NK-92 (cell line): ENCODE data around the gene TMEM270.

Experiments
- DNase-seq: peaks from one replicate; lab custom pipeline; 2025; ENCODE audit not compliant: unreplicated experiment; lab: John Stamatoyannopoulos, UW

The TMEM270 gene

GRCh38 chr7:73904219-73905137 is 43.5 kb downstream of the TMEM270 start:
- DNase-seq: no peak

- no peak for DNase-seq
Observed at GRCh38 chr7:73905360-73905759, 44.4 kb downstream of the TMEM270 start.

DNA sequence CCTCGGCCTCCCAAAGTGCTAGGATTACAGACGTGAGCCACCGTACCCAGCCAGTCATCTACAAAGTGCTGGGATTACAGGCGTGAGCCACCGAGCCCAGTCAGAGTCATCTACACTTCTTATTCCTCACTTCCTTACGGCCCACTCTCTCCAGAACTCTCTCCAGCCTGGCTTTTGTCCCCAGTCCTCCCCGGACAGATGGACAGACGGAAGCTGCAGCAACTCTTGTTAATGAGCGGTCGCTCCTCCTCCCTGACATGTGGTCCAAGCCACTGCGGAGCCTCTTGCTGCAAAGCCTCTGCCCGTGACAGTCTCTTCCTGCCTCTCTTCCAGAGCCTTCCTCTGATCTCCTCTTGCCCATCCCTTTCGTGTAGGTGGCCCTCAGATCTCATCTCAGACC is 45.9 kb downstream of the TMEM270 start:
- DNase-seq: no peak

GRCh38 chr7:73907554-73908122 is 46.7 kb downstream of the TMEM270 start:
- no peak for DNase-seq

GRCh38 chr7:73908123-73908611 is 47.2 kb downstream of the TMEM270 start:
- no peak for DNase-seq

DNA sequence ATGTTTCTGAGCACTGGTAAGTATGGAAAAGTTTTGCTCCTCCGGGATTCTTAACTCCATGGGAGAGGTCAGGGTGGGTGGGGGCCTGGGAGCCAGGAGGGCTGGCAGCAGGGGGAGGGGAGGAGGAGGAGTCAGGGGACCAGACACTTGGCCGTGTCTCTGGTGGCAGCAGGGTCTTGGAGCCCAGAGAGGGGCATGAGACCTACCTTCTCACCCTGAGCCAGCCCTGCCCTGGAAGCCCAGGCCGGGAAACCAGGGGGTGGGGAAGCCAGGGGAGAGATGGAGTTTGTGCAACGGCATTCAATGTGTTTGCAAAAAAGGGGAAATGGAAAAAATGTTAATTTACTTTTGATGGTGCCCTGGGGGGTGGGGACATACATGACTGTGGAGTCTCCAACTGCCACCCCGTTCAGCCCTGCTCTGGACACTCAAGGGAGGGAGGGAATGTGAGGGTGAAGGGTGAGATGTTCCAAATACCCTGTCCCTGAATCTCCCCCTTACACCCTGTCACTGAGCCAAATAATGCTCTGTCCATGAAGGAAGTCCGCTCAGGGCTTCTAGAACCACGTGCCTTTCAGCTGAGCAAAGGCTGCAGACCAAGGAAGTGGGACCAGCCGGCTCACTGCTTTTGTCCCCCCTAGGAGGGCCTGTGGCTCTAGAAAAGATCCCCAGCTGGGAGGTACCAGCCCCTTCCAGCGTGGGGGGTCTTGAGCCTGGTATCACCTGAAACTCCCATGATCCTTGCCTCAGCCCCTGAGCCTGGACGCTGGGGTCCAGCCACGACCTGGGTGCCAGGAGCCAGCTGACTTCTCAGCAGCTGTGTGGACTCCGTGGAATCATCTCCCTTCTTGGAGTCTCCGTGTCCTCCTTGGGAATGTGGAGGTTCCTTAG is 48.3 kb downstream of the TMEM270 start:
- DNase-seq: no peak

- no peak for DNase-seq
Observed at GRCh38 chr7:73909996-73910395, 49.0 kb downstream of the TMEM270 start.

DNA sequence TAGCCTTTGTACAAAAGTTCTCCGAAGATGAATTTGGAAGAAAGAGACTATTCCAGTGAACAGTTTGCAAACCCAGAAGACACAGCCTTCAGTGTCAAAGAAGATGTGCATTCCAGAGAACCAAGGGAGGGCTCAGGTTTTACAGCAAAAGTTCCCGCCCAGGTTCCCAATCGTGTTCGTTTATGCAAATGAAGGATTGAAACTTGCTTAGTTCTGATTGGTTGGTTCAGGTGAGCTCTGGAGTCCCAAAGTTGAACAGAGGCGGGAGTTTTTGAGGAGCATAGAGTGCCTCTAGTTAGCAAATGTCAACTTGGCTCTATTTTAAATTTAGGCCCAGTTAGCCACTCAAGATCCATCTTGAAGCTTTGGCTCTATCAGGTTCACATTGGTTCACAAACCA is 51.3 kb downstream of the TMEM270 start:
- DNase-seq: no peak
